Keratinocyte (primary cell): ENCODE data around the gene SSTR3. TPM values are rescaled to one million over a fixed set of nuclear protein-coding genes. Genes with fewer than 3 reads are reported as not detected.
A peak's percentile ranks its signal among the peaks of the same experiment; 100 is the strongest.

Experiments used
- DNase-seq: peaks from one replicate; pipeline ENCODE4 v3.0.0-alpha.2; 2011; ENCODE audit warnings: low read depth, missing footprints, low spot score
- FAIRE-seq: peaks from 2 replicates; lab custom pipeline; 2011; peaks lifted over from hg19 to GRCh38; lab: Jason Lieb, UNC
- H2AFZ ChIP-seq: 2 replicates; pipeline ENCODE4 v1.6.0; 2012; ENCODE audit warnings: low read length, control low read depth, inconsistent platforms; ENCODE audit not compliant: control insufficient read depth
- H3K27ac ChIP-seq: 2 replicates; pipeline ENCODE4 v1.5.1; 2011; ENCODE audit warnings: low read length; ENCODE audit not compliant: control insufficient read depth, insufficient read depth
- H3K27me3 ChIP-seq: 3 replicates; pipeline ENCODE4 v1.6.0; 2011; ENCODE audit warnings: low read length; ENCODE audit not compliant: control insufficient read depth, insufficient read depth; ENCODE audit errors: extremely low read depth
- H3K36me3 ChIP-seq, 2 experiments: 2 replicates in 1 of 2; 3 replicates in 1 of 2; pipeline ENCODE4 v1.5.1; 2011; ENCODE audit warnings: low read length in 2 of 2, mild to moderate bottlenecking in 1 of 2; ENCODE audit not compliant: control insufficient read depth in 2 of 2, insufficient read depth in 2 of 2; ENCODE audit errors: extremely low read depth in 1 of 2
- H3K4me1 ChIP-seq: 3 replicates; pipeline ENCODE4 v1.5.1; 2011; ENCODE audit warnings: low read length; ENCODE audit not compliant: control insufficient read depth, insufficient read depth; ENCODE audit errors: extremely low read depth
- H3K4me2 ChIP-seq: 3 replicates; pipeline ENCODE4 v1.6.0; 2011; ENCODE audit warnings: low read depth, low read length; ENCODE audit not compliant: control insufficient read depth, insufficient read depth; ENCODE audit errors: extremely low read depth
- H3K4me3 ChIP-seq, 3 experiments: fragments of 200-600 bp in 1 of 3; sonication (generic) in 1 of 3; 2 replicates in 2 of 3; 3 replicates in 1 of 3; pipeline ENCODE4 v1.5.1; 2011 to 2016; ENCODE audit warnings: low read length in 3 of 3, mild to moderate bottlenecking in 3 of 3, control low read depth in 2 of 3, inconsistent platforms in 1 of 3, low read depth in 1 of 3, mixed read lengths in 1 of 3, mixed run types in 1 of 3, moderate library complexity in 1 of 3; ENCODE audit not compliant: control insufficient read depth in 2 of 3, insufficient read depth in 2 of 3; ENCODE audit errors: extremely low read depth in 1 of 3
- H3K79me2 ChIP-seq: 2 replicates; pipeline ENCODE4 v1.6.0; 2012; ENCODE audit warnings: low read length; ENCODE audit not compliant: control insufficient read depth, insufficient read depth
- H3K9ac ChIP-seq: 3 replicates; pipeline ENCODE4 v1.6.0; 2011; ENCODE audit warnings: low read length; ENCODE audit not compliant: control insufficient read depth, insufficient read depth; ENCODE audit errors: extremely low read depth
- H3K9me1 ChIP-seq: 3 replicates; pipeline ENCODE4 v1.6.0; 2011; ENCODE audit warnings: low read length; ENCODE audit not compliant: control insufficient read depth, insufficient read depth; ENCODE audit errors: extremely low read depth
- H3K9me3 ChIP-seq: 2 replicates; pipeline ENCODE4 v1.5.1; 2012; ENCODE audit warnings: low read depth, low read length; ENCODE audit not compliant: control insufficient read depth
- H4K20me1 ChIP-seq: 3 replicates; pipeline ENCODE4 v1.6.0; 2011; ENCODE audit warnings: low read length; ENCODE audit not compliant: control insufficient read depth, insufficient read depth; ENCODE audit errors: extremely low read depth
- CTCF ChIP-seq, 3 experiments: IDR thresholded peaks in 1 of 3; conservative IDR thresholded peaks in 1 of 3; optimal IDR thresholded peaks in 1 of 3; 2 replicates in 2 of 3; 3 replicates in 1 of 3; pipeline versions ENCODE3 to v1.5.1; 2011; ENCODE audit warnings: low read length in 3 of 3, mild to moderate bottlenecking in 3 of 3, moderate library complexity in 2 of 3, control low read depth in 1 of 3, inconsistent platforms in 1 of 3; ENCODE audit not compliant: insufficient read depth in 2 of 3; ENCODE audit errors: extremely low read depth in 1 of 3
- EZH2 ChIP-seq: IDR thresholded peaks from one replicate; pipeline ENCODE4 v1.6.1; 2012; ENCODE audit warnings: inconsistent platforms, mild to moderate bottlenecking, low read length, moderate library complexity
- dilution Hi-C: fragments of 300-500 bp; cut with MboI; formaldehyde crosslinking; loops from one replicate; pipeline ENCODE4 v1.7.0; 2020; ENCODE audit warnings: low sequenced_read_pairs; ENCODE audit not compliant: extremely low pct_ligation_motif_present
- polyA plus RNA-seq, 5 experiments: library from polyadenylated mRNA; depleted of rRNA in 3 of 5; stranded (reverse) in 3 of 5; stranded (forward) in 1 of 5; unstranded in 1 of 5; fragments of >200 nt; gene quantifications; 1 replicate in 1 of 5; 2 replicates in 3 of 5; 3 replicates in 1 of 5; pipeline versions ENCODE4 v1.2.1 to v1.2.3, GENCODE V29; 2011 to 2012; ENCODE audit warnings: missing spikeins in 2 of 5, low read depth in 1 of 5, low replicate concordance in 1 of 5

SSTR3 gene
- polyA plus RNA-seq, 1 donor (not counting 4 experiments of a cell fraction or from before 2014, with no cell fraction given): not detected

- FAIRE-seq: no peak
- H3K79me2 ChIP-seq: peaks cover 11% of the 10 kb centered on the region
- no peak for DNase-seq
- H3K9ac ChIP-seq: no peak overlapping the region
- peaks cover 31% of the 10 kb centered on the region for H3K4me1 ChIP-seq
- H3K4me2 ChIP-seq: no peak overlapping the region
- H3K27ac ChIP-seq: no peak overlapping the region
- H2AFZ ChIP-seq: no peak overlapping the region
- dilution Hi-C loops: no loop called here
- no peaks in the 10 kb centered on the region for H4K20me1 ChIP-seq
- H3K36me3 ChIP-seq: peaks cover 14 to 21% of the 10 kb centered on the region in 2 experiments
- H3K4me3 ChIP-seq: no peak overlapping the region
- no peaks in the 10 kb centered on the region for H3K27me3 ChIP-seq
- no peaks in the 10 kb centered on the region for H3K9me1 ChIP-seq
- TF ChIP-seq CTCF (optimal IDR thresholded peaks at IDR 0.05 in 1 of 3, IDR thresholded peaks at IDR 0.05 in 1 of 3, conservative IDR thresholded peaks at IDR 0.05 in 1 of 3; ENCODE audit: extremely low read depth in 1 of 3, insufficient read depth in 2 of 3, low read length in 3 of 3) (no peak), EZH2 (no peak)
- H3K9me3 ChIP-seq: no peaks in the 10 kb centered on the region
Measured at GRCh38 chr22:37184380-37184755, 27.9 kb downstream of the SSTR3 start.

GRCh38 chr22:37183432-37184379 is 28.6 kb downstream of the SSTR3 start:
- H3K9me3 ChIP-seq: no peaks in the 10 kb centered on the region
- dilution Hi-C loops: no loop called here
- H3K79me2 ChIP-seq: peaks cover 11% of the 10 kb centered on the region
- no peak overlapping the region for H3K4me3 ChIP-seq
- TF ChIP-seq EZH2 (no peak), CTCF (optimal IDR thresholded peaks at IDR 0.05 in 1 of 3, IDR thresholded peaks at IDR 0.05 in 1 of 3, conservative IDR thresholded peaks at IDR 0.05 in 1 of 3; ENCODE audit: extremely low read depth in 1 of 3, insufficient read depth in 2 of 3, low read length in 3 of 3) (peak in 1 of 3 experiments; percentile 13)
- H3K9ac ChIP-seq: no peak overlapping the region
- no peak overlapping the region for H2AFZ ChIP-seq
- no peak overlapping the region for H3K27ac ChIP-seq
- peaks cover 24% of the 10 kb centered on the region for H3K4me1 ChIP-seq
- FAIRE-seq: no peak
- H3K27me3 ChIP-seq: no peaks in the 10 kb centered on the region
- H3K36me3 ChIP-seq: peaks cover 14 to 21% of the 10 kb centered on the region in 2 experiments
- no peak overlapping the region for H3K4me2 ChIP-seq
- no peaks in the 10 kb centered on the region for H4K20me1 ChIP-seq
- DNase-seq: no peak
- H3K9me1 ChIP-seq: no peaks in the 10 kb centered on the region
